Measurements from ENCODE around the gene PHACTR1.

DNA sequence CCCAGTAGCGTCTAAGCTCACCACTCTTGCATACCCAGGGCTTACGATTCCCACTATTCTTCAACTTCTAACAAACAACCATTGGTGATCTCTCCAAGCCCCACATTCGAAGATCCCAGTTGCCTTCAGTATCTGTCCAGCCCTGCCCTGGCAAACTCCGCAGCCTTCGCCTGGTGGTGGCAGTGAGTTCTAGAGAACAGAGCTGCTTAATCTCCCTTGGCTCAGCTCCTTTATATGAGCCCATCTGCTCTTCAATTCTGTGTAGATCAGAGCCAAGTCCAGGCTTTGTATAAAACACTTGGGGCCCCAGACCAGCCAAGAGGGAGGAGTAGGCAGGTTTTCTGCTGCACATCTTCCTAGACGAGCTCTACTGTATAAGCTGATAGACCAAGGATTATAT is 193.3 kb downstream of the PHACTR1 start:
- TF ChIP-seq CTCF (IDR thresholded peaks at IDR 0.05), result no peak
- no peak for TF ChIP-seq POLR2A (IDR thresholded peaks at IDR 0.05)
